ENCODE data around the gene FOXP1. TPM values are rescaled to one million over a fixed set of nuclear protein-coding genes. Genes with fewer than 3 reads are reported as not detected.

Gene FOXP1
- total RNA-seq, 1 experiment from 2014 or later, result 75.3 TPM

DNA sequence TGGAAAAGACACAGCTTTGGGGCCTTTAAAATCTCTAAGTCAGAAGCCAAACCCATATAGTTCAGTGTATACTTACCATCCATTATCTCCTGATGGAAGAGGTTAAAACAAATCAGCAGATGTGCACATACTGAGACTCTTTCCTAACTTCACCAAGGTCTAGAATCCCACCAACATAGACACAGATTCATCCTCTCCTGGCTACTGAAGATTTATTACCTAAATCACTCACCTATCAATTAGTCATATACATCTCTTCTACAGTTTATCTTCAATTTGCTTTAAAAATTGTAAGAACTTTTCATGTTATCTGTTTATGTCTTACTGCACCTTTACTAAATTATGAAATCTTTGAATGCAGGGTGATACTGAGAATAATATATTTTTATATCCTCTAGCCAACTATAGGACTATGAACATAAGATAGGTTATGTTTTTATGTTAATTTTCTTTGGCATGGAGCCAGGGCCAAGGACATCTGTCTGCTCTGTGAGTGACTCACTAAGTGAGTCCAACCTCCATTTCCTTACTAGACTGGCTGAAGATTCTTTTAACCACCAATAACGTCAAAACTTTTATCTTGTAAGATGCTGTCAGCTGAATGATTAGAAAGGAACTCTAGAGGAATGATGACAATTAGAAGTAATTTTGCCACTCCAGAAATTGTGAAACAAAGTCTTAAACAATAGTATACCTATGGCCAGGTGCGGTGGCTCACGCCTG, 397.6 kb downstream of the FOXP1 start:
- no peak overlapping the region for H2BK12ac ChIP-seq (ENCODE audit: insufficient read length, low read depth, low read length)
- no peaks in the 10 kb centered on the region for H3K4me1 ChIP-seq (ENCODE audit: insufficient read depth, low read length)
- no peak overlapping the region for H3K4ac ChIP-seq (ENCODE audit: low read depth, low read length)
- H3K56ac ChIP-seq (ENCODE audit: insufficient read length, low read depth, low read length), result no peak overlapping the region
- Mint-ChIP-seq H3K36me3 (ENCODE audit: insufficient read depth in 1 of 3, low read depth in 3 of 3) (peaks cover 0 to 20% (median 9%) of the 10 kb centered on the region in 3 experiments; a peak in 4 of 7 replicates), H3K9me3 (no peaks in the 10 kb centered on the region), H3K27me3 (ENCODE audit: low read depth) (no peaks in the 10 kb centered on the region), H3K4me3 (no peak overlapping the region), H3K27ac (no peak overlapping the region), H3K4me1 (peaks cover 11% of the 10 kb centered on the region in 2 experiments)
- no peak overlapping the region for H2AK5ac ChIP-seq (ENCODE audit: insufficient read length, low read length)
- H3K18ac ChIP-seq (ENCODE audit: insufficient read length, low read depth, low read length), result no peak overlapping the region
- H4K5ac ChIP-seq (ENCODE audit: insufficient read length, low read depth, low read length), result no peak overlapping the region
- H3K9ac ChIP-seq (ENCODE audit: extremely low read depth, insufficient read length, low read length), result no peak overlapping the region
- no peaks in the 10 kb centered on the region for H3K79me2 ChIP-seq (ENCODE audit: insufficient read depth, low read length)
- H2BK120ac ChIP-seq (ENCODE audit: low read depth, low read length, poor library complexity, severe bottlenecking), result no peak overlapping the region
- no peak overlapping the region for H2BK5ac ChIP-seq (ENCODE audit: insufficient read length, low read length)
- TF ChIP-seq, protein P1, sequence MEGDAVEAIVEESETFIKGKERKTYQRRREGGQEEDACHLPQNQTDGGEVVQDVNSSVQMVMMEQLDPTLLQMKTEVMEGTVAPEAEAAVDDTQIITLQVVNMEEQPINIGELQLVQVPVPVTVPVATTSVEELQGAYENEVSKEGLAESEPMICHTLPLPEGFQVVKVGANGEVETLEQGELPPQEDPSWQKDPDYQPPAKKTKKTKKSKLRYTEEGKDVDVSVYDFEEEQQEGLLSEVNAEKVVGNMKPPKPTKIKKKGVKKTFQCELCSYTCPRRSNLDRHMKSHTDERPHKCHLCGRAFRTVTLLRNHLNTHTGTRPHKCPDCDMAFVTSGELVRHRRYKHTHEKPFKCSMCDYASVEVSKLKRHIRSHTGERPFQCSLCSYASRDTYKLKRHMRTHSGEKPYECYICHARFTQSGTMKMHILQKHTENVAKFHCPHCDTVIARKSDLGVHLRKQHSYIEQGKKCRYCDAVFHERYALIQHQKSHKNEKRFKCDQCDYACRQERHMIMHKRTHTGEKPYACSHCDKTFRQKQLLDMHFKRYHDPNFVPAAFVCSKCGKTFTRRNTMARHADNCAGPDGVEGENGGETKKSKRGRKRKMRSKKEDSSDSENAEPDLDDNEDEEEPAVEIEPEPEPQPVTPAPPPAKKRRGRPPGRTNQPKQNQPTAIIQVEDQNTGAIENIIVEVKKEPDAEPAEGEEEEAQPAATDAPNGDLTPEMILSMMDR (conservative IDR thresholded peaks at IDR 0.05), result no peak
- no peak overlapping the region for H4K91ac ChIP-seq (ENCODE audit: insufficient read length, low read depth, low read length)
- no peaks in the 10 kb centered on the region for H3K79me1 ChIP-seq (ENCODE audit: insufficient read depth, low read depth, low read length, poor library complexity, severe bottlenecking)
- no peak overlapping the region for H3K23ac ChIP-seq (ENCODE audit: insufficient read length, low read depth, low read length)
- DNase-seq, result no peak
- H4K20me1 ChIP-seq (ENCODE audit: control insufficient read depth, insufficient read depth, insufficient read length), result no peaks in the 10 kb centered on the region
- WGBS (ENCODE audit: extremely low coverage, insufficient read length, low lambda C conversion rate), result no CpG with 5 or more reads among the region's 3 CpGs
- H3K27me3 ChIP-seq (ENCODE audit: insufficient read depth, low read length), result no peaks in the 10 kb centered on the region
- no peak overlapping the region for H2BK20ac ChIP-seq (ENCODE audit: low read depth, low read length, poor library complexity, severe bottlenecking)
- H2AFZ ChIP-seq (ENCODE audit: low read length), result no peak overlapping the region
- H3K23me2 ChIP-seq (ENCODE audit: insufficient read length, low read depth, low read length, poor library complexity, severe bottlenecking), result no peaks in the 10 kb centered on the region
- no peak overlapping the region for H3T11ph ChIP-seq (ENCODE audit: low read length)
- no peaks in the 10 kb centered on the region for H3K9me3 ChIP-seq (ENCODE audit: control insufficient read depth, low read depth, low read length)
- no peak overlapping the region for H2BK15ac ChIP-seq (ENCODE audit: low read depth, low read length)
- H3K27ac ChIP-seq (ENCODE audit: insufficient read length, low read depth, low read length), result no peak overlapping the region
- no peak overlapping the region for H4K8ac ChIP-seq (replicated peaks; ENCODE audit: insufficient read length, low read depth, low read length)
- H3K4me2 ChIP-seq (ENCODE audit: insufficient read depth, insufficient read length, low read length), result no peak overlapping the region
- H3K14ac ChIP-seq (ENCODE audit: insufficient read depth, low read length), result no peak overlapping the region

Data from H9 (cell line).